GM18873 (cell line): ENCODE data around the gene TADA2A.

Experiments
- ATAC-seq: cut with Tn5 transposase; IDR thresholded peaks from one replicate; pipeline ENCODE4 v1.9.1; 2021; ENCODE audit warnings: mild to moderate bottlenecking, moderate library complexity, moderate number of reproducible peaks; ENCODE audit not compliant: unreplicated experiment, low FRiP score

Gene TADA2A, protein sequence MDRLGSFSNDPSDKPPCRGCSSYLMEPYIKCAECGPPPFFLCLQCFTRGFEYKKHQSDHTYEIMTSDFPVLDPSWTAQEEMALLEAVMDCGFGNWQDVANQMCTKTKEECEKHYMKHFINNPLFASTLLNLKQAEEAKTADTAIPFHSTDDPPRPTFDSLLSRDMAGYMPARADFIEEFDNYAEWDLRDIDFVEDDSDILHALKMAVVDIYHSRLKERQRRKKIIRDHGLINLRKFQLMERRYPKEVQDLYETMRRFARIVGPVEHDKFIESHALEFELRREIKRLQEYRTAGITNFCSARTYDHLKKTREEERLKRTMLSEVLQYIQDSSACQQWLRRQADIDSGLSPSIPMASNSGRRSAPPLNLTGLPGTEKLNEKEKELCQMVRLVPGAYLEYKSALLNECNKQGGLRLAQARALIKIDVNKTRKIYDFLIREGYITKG

DNA sequence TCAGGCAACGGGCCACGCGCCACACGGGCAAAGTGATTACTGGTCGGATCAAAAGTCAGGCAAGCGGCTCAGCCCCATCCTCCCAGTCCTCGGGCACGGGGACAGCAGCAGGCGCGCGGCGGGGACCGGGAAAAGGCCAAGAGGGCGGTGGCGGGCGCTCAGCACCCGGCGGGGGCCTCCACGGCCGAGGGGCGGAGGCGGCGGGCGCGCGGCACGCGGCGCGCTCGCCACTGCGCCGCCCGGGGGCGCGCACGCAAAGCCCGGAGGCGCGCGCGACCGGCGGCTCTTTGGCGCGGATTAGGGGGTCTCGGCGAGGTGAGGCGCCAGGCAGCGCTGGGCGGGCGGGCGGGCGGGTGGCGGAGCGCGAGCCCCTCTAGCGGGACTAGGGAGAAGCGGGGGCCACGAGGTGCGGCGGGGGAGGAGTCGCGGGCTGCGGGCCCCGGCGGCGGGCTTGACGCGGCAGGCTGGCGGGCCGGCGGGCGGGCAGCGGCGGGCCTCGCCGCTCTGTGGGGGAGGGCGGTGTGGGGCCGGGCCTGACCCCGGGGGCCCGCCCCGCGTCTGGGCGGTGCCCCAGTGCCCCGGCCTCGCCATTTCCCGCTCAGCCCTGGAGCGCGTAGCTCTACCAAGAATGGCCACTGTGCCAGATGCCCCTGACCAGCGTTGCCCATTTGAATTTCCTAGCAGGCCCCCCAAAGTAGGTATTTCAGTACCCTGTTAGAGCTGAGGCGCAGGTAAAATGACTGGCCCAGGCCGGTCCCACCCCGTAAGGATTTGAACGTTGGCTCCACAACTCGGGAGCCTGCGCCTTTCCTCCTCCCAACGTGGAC lies at the start of gene TADA2A, which contains the start of gene ACACA:
Gene TADA2A (plus strand): TSS at position 252 of the 827 bp plus-strand sequence. CDS start 4,480 bp downstream, outside the sequence.
Gene ACACA (minus strand): TSS at position 202 of the 827 bp plus-strand sequence. CDS start 537 bp downstream, outside the sequence.
- peak; percentile 57 for ATAC-seq

DNA sequence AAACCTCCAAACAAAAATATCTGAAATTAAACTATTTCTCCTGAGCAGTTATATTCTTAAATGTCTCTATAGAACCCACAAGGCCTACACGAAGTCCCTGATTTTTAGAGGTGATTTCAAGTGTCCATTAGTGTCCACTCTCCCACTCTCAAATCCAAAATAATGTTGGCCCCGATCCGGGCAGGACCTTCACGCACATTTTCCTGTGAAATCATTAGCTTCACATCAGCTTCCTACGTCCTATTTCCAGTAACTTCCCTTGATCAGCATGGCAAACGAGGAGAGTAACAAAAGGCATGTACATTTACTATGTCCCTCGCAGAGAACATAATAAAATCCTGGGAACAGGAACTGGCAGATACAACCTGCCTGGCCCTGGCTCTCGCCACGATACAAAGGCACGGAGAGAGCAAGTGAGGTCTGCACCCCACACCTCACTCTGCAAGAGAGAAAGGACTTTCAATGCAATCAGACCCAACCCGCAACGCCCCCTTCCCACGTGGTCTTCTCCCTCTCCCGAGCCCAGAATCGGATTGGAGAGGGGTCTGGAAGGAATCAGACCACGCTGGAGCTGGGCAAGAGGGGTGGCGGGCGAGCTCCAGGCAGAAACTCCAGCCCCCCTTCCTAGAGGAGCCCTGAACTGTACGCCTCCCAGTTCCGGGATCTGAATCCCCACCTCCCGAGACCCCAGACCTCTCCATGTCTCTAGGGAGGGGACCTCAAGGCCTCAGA lies 48.4 kb upstream of the TADA2A start:
- peak; percentile 19 for ATAC-seq

DNA sequence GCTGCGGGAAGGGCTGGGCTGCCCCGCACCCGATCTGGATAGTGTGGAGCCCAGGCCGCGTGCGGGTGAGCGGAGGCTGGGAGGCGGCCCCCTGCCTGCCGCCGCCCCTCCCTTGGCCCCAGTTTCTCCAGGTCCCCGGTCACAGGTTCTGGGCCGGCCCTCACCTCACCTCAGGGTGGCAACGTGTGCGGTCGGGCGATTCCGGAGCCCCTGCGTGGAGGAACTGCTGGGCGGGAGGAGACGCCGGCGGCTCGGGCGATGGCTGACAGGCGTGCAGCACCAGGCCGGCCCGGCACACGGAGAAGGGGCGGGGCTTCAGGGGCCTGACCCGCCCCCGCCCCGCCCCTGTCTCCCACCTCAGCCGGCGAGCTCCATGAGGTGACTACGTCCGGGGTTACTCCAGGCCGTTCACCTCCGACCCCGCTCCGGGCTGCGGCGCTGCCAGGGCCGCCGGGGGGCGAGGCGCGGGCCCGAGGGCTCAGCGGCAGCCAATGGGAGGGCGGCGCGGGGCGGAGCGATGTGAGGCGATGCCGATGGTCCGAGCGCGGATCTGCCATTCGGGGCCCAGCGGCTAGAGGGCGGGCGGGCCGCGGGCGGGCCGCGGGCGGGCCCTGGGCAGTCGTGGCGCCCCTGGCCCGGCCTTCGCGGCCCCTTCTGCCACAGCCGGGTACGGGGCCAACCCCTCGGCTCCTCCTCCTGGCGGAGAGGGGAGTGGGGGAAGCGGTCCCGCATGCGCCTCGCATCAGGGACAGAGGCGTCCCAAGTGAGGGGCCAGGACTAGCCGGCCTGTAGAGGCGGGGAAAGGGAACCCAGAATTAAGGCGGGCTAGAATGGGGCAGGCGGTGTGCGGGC lies 47.6 kb upstream of the TADA2A start:
- ATAC-seq, result peak; percentile 78

DNA sequence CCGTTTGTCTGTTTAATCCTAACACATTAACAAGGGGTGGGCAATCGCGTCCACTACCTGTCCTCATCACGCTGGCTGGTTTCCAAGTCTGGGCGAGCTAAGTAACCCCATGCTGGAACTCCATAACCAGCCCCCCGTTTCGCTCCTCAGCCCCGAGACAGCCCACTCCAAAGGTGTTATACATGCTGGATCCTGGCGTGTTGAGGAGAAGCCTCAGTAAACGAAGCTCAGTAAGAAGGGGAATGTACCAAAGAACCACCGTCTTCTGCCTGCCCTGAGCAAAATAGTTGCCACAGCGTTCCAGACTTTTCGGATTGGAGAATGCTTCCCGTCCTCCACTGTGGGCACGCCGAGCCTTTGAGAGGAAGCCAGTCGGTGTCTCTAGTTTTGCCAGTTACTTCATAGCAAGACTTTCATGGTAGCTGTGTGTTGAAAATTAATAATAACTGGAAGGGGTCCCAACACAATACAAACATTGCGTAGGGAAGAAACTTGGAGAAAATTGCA lies 47.0 kb upstream of the TADA2A start:
- ATAC-seq, result no peak

DNA sequence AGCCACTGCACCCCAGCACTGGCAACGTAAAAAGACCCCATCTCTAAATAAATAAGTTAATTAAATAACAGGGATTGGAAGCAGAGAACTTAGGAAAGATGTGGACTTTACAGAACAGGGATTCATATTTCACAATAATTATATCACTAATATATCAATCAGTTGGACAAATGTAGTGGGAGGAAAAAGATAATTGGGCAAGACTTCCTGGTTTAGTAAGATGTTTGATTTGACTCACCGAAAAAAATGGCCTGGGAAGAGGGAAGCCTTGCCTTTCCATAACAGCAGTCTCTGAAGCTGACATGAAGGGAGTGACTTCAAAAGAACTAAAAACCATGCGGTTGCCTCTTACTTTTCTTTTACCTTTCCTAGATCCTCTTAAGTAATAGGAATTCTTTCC lies 46.1 kb upstream of the TADA2A start:
- no peak for ATAC-seq

DNA sequence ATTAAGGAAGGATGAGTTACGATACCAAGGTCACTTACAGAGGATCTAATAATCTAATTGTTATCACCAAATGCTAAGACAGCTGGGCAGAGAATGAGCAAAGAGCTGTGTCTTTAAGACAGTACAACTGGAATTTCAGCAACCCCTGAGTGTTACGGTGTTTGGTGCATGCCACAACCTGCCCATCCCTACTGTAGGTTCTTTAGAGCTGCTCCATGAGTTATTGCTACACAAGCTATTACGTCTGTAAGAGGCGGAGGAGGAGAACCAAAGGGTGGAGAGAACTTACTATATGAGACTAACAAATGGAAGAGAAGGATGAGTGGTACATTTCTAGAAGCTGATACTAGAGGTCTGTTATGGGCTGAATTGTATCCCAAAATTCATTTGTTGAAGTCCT lies 45.1 kb upstream of the TADA2A start:
- ATAC-seq, result no peak

DNA sequence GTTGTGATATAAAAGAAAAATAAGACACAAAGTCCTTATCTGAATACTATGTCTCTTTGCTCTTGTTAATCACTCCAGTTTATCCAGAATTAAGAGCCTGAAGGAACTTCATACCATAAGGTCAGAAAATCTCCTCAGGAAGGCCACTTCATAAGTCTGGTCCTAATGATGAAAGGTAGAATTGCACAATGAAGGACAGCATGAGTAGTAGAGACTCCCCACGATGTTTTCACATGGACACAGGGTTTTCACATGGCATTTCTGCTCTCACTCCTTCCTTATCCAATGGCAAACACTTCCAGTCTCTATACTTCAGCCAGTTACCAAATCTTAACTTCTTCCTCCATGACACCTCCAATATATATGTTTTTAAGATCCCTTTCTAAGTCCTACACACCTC lies 41.1 kb upstream of the TADA2A start:
- no peak for ATAC-seq

DNA sequence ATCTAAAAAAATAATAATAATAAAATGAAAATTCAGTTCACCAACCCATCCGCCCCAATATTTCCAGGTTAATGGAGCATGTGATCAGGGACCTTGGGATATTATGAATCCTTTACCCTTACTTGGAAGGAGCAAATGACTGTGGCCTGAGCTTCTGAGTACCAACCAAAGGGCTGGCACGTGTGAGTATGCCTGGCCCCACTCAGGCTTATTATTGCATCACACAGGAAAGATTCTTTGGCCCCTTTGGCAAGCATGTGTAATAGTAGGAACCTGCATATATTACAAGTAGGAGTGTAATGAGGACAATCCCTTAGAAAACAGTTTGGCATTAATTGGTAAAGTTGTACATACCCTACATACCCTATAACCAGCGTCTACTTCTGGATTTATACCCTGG lies 38.1 kb upstream of the TADA2A start:
- no peak for ATAC-seq

DNA sequence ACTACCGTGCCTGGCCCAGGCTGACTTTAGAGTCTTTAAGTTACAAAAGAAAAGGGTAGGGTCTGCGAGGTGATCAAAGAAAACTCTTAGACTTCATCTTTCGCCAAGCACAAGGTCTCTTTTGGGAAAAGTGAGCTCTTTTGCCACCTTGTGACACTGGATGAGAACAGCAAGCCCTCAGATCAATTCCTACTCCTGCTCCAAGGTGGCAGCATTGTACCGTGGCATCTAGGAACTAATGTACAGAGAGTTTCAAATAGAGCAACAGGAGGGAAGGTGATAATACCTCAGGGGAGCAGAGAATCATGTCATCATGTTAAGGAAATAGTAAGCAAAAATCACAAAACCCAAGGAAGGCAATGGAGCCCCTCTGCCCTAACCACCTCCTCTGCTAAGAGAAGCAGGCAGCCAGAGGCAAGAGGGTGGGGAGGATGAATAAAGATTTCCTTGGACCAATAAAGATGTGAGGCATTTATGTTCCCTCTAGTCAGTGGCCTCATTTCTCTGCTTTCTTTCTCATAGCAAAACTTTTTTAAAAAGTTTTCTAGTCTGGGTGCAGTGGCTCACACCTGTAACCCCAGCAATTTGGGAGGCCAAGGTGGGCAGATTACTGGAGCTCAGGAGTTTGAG lies 33.0 kb upstream of the TADA2A start:
- ATAC-seq, result no peak

DNA sequence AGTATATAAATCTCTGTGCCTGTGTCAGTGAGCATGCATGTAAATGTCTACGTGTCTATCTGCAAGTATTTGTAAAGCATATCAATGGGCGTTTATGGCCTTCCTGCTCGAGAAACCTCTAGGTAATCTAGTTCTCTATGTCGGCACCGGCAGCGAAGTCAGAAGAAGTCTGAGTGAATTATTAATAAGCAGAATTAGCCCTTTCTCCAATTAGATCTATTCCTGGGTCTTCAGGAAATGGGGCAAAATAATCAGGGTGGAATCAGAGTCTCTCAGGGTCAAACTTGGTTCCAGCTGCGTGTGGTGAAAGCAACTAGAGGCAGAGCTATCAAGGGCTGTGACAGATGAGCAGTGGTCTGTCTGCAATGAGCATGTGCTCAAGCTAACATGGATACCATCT lies 31.0 kb upstream of the TADA2A start, which contains the start of gene C17orf78:
Gene C17orf78 (plus strand): TSS at position 280 of the 400 bp plus-strand sequence. CDS start 108 bp downstream, at position 388.
- no peak for ATAC-seq

DNA sequence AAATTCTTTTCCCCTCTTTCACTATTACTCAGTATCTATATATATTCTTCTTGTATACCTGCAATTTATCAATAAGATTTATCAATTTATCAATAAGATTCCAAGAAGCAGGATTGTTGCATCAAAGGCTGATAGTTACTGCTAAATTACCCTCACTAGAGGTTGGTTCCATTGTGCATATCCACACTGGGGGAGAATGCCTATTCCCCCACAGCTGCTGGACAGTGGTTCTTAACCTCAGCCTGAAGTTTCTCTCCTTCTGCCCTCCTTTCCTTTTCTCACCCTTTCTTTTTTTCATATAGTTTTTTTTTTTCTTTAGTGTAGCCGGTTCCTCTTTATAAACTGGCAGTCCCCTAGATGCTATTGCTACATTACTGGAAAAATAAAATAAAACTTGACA lies 24.6 kb upstream of the TADA2A start:
- no peak for ATAC-seq

DNA sequence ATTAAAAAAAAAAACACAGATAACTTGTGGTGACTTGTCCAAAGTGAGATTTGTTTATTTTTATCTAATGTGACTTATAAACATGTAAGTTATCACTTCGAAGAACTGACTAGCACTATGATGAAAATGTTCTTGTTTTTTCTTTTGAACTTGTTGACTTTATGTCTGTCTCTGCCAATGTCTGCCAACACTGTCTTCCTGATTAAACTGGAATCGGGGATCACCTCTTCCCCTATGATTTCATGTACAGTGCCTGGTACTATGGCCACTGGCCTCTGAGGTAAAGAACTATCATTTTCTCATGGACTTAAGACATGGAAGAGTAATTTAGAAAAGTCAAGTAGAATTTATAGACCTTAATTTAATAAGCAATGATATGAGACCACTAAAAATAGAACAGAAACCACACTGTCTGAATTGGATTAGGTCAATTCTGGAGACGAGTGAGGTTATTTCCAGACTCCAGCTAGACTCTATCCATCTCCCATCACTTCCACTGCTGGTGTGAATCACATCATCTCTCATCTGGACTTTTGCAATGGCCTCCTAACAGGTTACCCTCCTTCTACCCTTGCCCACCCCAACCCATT lies 22.0 kb upstream of the TADA2A start:
- ATAC-seq, result no peak

DNA sequence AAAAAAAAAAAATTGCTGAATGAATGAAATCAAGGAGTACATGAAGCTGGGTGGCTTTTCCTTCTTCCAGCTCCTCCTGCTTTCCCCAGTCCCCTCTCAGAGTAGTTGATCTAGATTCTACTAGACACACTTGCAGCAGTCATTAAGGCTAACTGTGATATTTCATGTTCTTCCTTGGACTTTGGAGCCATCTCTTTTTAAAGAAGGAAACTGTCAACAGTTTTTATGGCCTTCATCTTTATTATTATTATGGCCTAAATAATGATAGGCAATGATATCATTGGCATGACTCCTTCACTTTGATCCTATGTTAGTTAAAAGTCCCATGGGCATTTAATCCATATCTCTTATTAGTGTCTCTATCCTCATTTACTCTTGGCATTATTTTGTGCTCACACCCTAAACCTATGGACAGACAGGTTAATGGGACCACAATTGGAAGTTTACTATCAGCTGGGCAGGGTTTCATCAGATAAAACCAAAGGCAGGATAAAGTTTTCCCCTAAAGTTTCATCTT lies 21.2 kb upstream of the TADA2A start:
- no peak for ATAC-seq

DNA sequence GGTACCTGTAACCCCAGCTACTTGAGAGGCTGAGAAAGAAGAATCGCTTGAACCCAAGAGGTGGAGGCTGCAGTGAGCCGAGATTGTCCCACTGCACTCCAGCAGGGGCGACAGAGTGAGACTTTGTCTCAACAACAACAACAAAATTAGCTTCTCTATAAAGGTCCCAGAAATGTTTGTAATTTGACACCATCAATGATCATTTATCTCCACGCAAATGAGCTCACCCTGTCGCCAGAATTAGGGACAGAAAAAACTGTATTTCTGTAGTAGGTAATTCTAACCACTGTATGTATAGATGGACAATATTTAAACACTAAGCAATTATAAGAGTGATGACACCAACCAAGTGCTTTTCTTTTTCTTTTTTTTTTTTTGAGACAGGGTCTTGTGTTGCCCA lies 20.2 kb upstream of the TADA2A start:
- no peak for ATAC-seq

DNA sequence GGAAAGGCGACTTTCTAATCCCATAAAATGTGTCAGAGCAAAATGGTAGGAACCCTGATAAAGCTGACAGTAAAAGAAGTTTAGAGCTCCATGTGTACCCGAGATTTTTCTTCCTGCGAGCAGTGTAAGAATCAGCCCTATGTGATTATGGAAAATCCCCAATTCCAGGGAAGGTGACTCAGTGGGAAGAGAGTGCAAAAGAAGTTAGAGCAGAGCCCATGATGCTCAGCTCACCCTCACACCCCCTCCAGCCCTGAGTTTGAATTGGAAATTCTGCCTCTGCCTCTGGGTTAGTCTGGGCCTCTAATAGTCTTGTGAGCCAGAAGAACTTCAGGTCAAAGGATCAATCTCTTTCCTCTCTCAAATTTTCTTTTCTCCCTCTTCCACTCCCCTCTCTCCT lies 18.4 kb upstream of the TADA2A start:
- ATAC-seq, result no peak

DNA sequence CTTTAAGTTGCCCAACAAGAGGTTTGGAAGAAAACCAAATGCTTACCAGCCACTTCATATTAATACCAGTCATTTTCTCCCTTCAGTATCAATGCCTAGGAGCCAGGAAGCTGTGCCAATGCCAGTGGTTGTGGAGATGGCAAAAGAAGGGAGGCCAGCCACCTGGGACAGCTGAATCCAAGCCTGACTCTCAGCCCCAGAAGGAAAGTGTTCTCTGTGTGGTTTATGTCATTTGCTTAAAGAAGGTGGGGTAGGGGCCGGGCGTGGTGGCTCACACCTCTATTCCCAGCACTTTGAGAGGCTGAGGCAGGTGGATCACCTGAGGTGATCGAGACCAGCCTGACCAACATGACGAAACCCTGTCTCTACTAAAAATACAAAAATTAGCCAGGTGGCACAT lies 17.5 kb upstream of the TADA2A start:
- no peak for ATAC-seq

DNA sequence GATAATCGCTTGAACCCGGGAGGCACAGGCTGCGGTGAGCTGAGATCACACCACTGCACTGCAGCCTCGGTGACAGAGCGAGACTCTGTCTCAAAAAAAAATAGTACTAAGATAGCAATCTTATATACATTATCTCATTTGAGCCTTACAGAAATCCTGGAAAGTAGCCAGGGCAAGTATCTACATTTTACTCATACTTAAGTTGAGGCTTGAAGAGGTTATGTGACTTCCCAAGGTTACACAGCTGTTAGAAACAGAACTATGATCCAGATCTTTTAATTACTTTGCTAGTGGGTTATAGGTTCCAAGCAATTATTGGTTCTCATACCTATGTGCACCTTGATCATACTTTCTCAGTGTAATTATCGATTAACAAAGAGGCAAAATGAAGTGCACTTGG lies 15.5 kb upstream of the TADA2A start:
- no peak for ATAC-seq

DNA sequence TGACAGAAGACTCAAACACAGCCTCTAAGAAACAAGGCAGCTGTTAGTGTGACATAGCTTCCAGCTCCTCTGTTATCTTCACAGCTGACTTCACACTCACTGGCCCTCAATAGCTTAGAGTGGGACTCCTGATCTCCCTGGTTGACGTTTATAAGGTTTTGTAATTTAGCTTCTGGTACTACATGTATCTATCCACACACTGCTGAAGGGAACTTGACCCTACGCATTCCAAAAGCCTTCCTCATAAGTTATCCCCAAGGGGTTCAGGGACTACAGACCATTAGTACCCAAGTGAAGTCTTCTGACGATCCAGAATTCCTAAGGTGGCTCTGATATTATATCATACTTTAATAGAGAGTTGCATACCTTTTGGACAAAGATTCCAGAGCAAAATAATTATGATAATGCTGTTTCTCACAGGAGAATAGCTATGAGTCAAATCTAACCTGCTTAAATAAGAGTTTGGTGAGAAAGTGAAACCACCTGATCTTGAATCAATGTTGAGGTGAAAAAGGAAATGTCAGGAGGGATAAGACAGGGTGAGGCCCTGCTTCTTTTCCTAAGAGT lies 14.6 kb upstream of the TADA2A start:
- no peak for ATAC-seq
